Measurements from ENCODE around the gene C19orf67. TPM values are rescaled to one million over a fixed set of nuclear protein-coding genes. Genes with fewer than 3 reads are reported as not detected.

The C19orf67 gene
- total RNA-seq, 1 donor, result not detected

DNA sequence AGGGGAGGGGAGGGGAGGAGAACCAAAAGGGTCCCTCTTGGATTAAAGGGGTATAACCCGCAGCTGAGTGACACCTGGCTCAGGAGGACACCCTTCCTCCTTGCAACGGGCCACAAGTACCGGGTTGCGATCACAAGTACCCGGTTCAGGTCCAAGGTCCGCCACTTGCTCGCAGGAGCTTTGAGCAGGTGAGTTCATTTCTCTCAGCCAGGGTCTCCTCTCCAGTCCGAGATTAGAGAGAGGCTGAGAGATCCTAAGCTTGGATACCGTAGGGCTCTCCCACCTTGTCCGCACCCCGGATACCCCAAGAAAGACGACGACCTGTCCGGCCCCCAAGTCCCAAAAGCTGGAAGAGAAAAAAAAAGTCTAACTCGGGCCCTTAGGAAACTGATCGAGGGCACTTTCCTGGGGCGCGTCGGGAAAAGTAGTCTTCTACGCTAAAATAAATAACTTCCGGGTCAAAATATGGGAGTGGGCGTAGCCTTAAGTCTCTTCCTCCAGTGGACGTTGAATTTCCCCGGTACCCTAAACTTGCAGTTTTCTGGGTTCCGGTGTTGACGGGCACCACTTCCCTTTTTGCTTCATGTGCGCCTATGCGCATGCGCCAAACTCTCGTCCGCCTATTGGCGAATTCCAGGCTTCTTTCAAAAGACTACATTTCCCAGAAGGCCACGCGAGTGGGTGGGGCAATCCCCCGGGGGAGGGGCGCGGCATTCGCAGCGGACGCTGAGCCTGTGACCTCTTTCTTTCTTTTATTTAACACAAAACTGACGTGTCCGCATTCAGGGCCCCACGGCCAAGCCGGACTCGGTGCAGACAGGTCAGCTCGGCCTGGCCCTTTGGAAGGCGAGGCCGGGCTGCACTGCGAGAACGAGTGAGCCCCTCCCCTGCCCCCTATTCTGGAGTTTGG is 4.4 kb downstream of the C19orf67 start:
- Histone ChIP-seq H3K9me3 (ENCODE audit: low read depth, low read length) (no peaks in the 10 kb centered on the region), H3K4me3 (ENCODE audit: low read length) (peak overlapping the region; percentile 52), H3K27me3 (ENCODE audit: insufficient read depth, low read length) (no peaks in the 10 kb centered on the region), H3K4me1 (ENCODE audit: insufficient read depth, low read length) (peaks cover 55% of the 10 kb centered on the region)

DNA sequence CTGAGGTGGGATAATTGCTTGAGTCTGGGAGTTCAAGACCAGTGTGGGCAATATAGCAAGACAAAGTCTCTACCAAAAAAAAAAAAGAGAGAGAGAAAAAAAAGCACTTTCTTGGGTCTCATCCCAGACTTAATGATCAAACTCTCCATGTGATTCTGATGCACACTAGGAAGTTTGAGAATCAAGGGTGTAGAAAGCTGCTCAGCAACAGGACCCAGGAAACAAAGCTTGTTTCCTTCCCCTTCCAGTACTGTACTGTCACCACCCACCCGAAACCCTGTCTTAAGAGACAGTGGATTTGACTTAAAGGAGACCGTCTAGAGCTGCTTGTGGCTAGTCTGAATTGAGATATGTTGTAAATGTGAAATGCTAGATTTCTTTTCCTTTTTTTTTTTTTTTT is 7.2 kb downstream of the C19orf67 start:
- Histone ChIP-seq H3K27me3 (ENCODE audit: insufficient read depth, low read length) (no peaks in the 10 kb centered on the region), H3K9me3 (ENCODE audit: low read depth, low read length) (no peaks in the 10 kb centered on the region), H3K4me3 (ENCODE audit: low read length) (no peak overlapping the region), H3K4me1 (ENCODE audit: insufficient read depth, low read length) (peaks cover 79% of the 10 kb centered on the region)

DNA sequence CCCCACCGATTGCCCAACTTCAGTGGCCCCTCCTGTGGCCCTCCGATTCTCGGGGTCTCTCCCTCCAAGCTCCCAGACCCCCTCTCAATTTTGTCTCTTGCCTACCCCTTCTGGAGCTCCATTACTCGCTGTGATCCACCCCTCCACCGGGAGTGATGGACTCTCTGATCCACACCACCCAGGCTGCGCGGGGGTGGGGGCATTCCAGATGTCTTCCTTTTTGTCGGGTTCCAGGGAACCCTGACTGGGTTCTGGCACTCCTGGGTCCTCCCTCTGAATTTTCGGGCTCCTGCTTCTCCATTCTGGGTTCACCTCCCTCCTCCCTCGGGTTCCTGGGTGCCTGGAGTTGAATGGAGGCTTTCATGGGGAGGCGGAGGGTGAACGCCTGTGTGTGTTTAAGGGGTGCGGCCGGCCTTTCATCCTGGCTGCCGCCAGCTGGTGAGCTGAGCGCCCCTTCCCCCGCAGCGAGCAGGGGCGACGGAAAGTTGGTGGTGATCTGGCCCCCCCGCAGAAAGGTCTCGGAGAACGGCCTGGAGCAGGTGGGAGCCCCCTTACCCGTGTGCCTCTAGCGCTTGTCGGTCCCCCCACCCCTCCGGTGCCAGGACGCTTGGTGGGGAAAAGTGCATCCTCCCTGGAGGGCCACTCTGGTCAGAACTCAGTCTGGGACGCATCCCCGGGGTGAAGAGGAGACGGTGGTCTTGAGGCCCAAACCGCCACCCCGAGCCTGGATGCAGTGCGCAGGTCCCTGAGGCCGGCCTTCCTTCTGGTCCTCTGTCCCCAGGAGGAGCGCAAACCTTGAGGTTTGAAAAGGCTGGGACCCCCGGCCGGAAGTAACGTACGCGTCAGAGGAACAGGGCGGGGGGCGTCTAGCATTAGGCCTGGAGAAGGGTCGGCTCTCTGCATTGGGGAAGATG is 11.4 kb downstream of the C19orf67 start:
- Histone ChIP-seq H3K4me1 (ENCODE audit: insufficient read depth, low read length) (peaks cover 68% of the 10 kb centered on the region), H3K27me3 (ENCODE audit: insufficient read depth, low read length) (no peaks in the 10 kb centered on the region), H3K9me3 (ENCODE audit: low read depth, low read length) (no peaks in the 10 kb centered on the region), H3K4me3 (ENCODE audit: low read length) (peak overlapping the region; percentile 55)

- Histone ChIP-seq H3K4me3 (ENCODE audit: low read length) (peak overlapping the region; percentile 55), H3K4me1 (ENCODE audit: insufficient read depth, low read length) (peaks cover 60% of the 10 kb centered on the region), H3K9me3 (ENCODE audit: low read depth, low read length) (no peaks in the 10 kb centered on the region), H3K27me3 (ENCODE audit: insufficient read depth, low read length) (no peaks in the 10 kb centered on the region)
Observed at GRCh38 chr19:14073261-14073924, 12.2 kb downstream of the C19orf67 start.

DNA sequence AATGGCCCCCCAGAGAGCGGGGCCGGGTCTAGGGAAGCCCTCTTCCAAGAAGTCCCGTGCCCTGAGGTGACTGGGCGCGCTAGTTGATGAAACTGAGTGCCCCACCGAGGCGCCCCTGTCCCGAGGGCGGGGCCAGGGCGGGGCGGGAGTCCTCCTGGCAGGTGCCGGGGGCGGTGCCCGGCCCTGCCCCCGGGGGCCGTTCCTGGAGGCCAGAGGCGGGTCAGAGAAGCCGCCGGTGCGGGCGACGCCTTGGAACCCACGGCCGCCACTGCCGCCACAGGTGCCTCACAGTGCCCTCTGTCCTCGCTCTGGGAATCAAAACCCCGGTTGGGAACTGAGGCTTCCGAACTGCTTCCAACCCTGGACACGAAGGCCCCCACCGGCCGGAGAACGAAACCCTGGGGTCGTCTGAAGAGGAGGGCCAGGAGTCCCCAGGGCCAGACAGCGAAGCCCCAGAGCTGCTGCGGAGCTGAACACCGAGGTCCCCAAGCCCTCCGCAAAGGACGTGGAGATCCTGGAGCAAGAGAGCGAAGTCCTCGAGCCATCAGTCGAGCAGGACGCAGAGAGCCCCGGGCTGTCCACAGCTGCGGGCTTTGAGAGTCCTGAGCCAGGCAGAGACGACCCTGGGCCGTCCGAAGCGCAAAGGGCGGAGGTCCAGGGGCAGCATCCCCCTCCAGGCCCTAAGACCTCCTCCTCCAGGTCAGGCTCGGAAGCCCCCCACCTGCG is 12.9 kb downstream of the C19orf67 start, which contains the start of gene MISP3:
MISP3 (plus strand) TSS at position 252 of the 726 bp plus-strand sequence. CDS start 524 bp downstream, outside the sequence.
- H3K4me3 ChIP-seq (ENCODE audit: low read length), result peak within 1 kb of the TSS; percentile 55
- H3K27me3 ChIP-seq (ENCODE audit: insufficient read depth, low read length), result no peaks in the 10 kb centered on the region
- no peaks in the 10 kb centered on the region for H3K9me3 ChIP-seq (ENCODE audit: low read depth, low read length)
- H3K4me1 ChIP-seq (ENCODE audit: insufficient read depth, low read length), result peaks cover 53% of the 10 kb centered on the region

- Histone ChIP-seq H3K4me1 (ENCODE audit: insufficient read depth, low read length) (peaks cover 34% of the 10 kb centered on the region), H3K9me3 (ENCODE audit: low read depth, low read length) (no peaks in the 10 kb centered on the region), H3K4me3 (ENCODE audit: low read length) (no peak overlapping the region), H3K27me3 (ENCODE audit: insufficient read depth, low read length) (no peaks in the 10 kb centered on the region)
Observed at GRCh38 chr19:14070268-14071050, 15.1 kb downstream of the C19orf67 start.

- Histone ChIP-seq H3K4me3 (ENCODE audit: low read length) (no peak overlapping the region), H3K9me3 (ENCODE audit: low read depth, low read length) (no peaks in the 10 kb centered on the region), H3K27me3 (ENCODE audit: insufficient read depth, low read length) (no peaks in the 10 kb centered on the region), H3K4me1 (ENCODE audit: insufficient read depth, low read length) (no peaks in the 10 kb centered on the region)
Observed at GRCh38 chr19:14066134-14066533, 19.4 kb downstream of the C19orf67 start.

- Histone ChIP-seq H3K4me1 (ENCODE audit: insufficient read depth, low read length) (peaks cover 10% of the 10 kb centered on the region), H3K9me3 (ENCODE audit: low read depth, low read length) (no peaks in the 10 kb centered on the region), H3K27me3 (ENCODE audit: insufficient read depth, low read length) (peaks cover 23% of the 10 kb centered on the region), H3K4me3 (ENCODE audit: low read length) (no peak overlapping the region)
Observed at GRCh38 chr19:14063105-14063504, 22.5 kb downstream of the C19orf67 start.

- Histone ChIP-seq H3K9me3 (ENCODE audit: low read depth, low read length) (no peaks in the 10 kb centered on the region), H3K27me3 (ENCODE audit: insufficient read depth, low read length) (peaks cover 25% of the 10 kb centered on the region), H3K4me1 (ENCODE audit: insufficient read depth, low read length) (peaks cover 16% of the 10 kb centered on the region), H3K4me3 (ENCODE audit: low read length) (no peak overlapping the region)
Observed at GRCh38 chr19:14062558-14062855, 23.1 kb downstream of the C19orf67 start.

- Histone ChIP-seq H3K27me3 (ENCODE audit: insufficient read depth, low read length) (peaks cover 25% of the 10 kb centered on the region), H3K4me3 (ENCODE audit: low read length) (no peak within 1 kb of the TSS), H3K4me1 (ENCODE audit: insufficient read depth, low read length) (peaks cover 16% of the 10 kb centered on the region), H3K9me3 (ENCODE audit: low read depth, low read length) (no peaks in the 10 kb centered on the region)
Observed at GRCh38 chr19:14061751-14062557, 23.6 kb downstream of the C19orf67 start, which contains the start of gene PALM3. Gene PALM3 (minus strand): TSS chr19:14062076. CDS start chr19:14061980, 96 bp downstream.

GRCh38 chr19:14061081-14061749 is 24.4 kb downstream of the C19orf67 start:
- Histone ChIP-seq H3K4me1 (ENCODE audit: insufficient read depth, low read length) (peaks cover 16% of the 10 kb centered on the region), H3K4me3 (ENCODE audit: low read length) (no peak overlapping the region), H3K9me3 (ENCODE audit: low read depth, low read length) (no peaks in the 10 kb centered on the region), H3K27me3 (ENCODE audit: insufficient read depth, low read length) (peaks cover 25% of the 10 kb centered on the region)

DNA sequence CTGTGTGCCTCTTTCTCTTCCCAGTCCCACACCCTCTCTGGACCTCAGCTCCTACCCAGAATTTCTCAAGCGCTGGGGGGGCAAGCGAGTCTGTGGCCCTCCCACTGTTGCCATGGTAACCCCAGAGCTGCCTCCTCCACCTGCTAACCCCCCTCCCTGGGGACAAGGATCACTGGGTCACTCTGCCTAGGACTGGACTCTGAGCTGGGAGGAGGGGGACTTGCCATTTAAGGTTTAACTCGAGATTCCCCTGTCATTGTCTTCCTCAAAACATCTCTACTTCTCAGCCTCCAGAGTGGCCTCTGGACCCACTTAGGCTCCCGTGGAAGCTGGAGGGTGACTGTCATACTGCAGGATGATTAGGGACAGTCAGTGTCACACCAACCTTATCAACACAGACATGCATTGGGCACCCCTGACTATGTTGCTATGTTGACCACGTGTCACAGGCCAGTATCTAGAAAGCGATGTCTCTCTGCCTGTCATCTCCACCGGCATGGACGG is 25.9 kb downstream of the C19orf67 start:
- Histone ChIP-seq H3K9me3 (ENCODE audit: low read depth, low read length) (no peaks in the 10 kb centered on the region), H3K4me3 (ENCODE audit: low read length) (no peak overlapping the region), H3K4me1 (ENCODE audit: insufficient read depth, low read length) (peaks cover 16% of the 10 kb centered on the region), H3K27me3 (ENCODE audit: insufficient read depth, low read length) (peaks cover 25% of the 10 kb centered on the region)

Measured in mononuclear cell (primary cell).